ENCODE measurements around the gene ESPL1. TPM values are rescaled to one million over a fixed set of nuclear protein-coding genes. Genes with fewer than 3 reads are reported as not detected.

Gene ESPL1
- total and polyA plus RNA-seq, 4 donors: 2.8 to 19.3 (median 3.7) TPM

GRCh38 chr12:53268630-53269562, 797 bp downstream of the ESPL1 start (continued):
- no peak for TF ChIP-seq TAF1 (conservative IDR thresholded peaks at IDR 0.05)
- no peak for TF ChIP-seq NR2F2 (IDR thresholded peaks at IDR 0.05)
- no peak for TF ChIP-seq FOXA2 (IDR thresholded peaks at IDR 0.05)
- TF ChIP-seq FOXA1 (IDR thresholded peaks at IDR 0.05): no peak
- TF ChIP-seq EGR1 (IDR thresholded peaks at IDR 0.05; ENCODE audit: low read depth in 2 of 2): no peak

DNA sequence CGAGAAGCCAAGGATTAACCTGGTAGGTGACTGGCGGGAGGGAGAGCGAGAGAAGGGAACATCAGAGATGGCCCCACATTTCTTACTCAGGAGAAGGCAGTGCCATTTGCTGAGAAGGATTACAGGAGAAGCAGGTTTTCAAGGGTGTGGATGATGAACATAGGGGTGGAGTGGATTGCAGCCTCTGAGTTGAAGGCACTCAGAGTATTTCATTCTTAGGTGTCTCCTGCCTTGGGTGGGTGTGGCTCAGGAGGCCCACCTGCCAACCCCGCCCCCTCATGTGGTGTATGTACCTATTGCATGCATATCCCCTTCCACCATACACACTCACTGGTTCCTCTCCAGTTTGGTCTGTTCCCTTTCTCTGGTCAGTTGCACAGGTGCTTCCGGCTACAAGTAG, 6.3 kb downstream of the ESPL1 start:
- no peak for TF ChIP-seq TAF1 (conservative IDR thresholded peaks at IDR 0.05)
- no peak for TF ChIP-seq FOXA1 (IDR thresholded peaks at IDR 0.05)
- TF ChIP-seq SP1 (IDR thresholded peaks at IDR 0.05): no peak
- TF ChIP-seq HNF4A (conservative IDR thresholded peaks at IDR 0.05): no peak
- TF ChIP-seq REST (IDR thresholded peaks at IDR 0.05): no peak
- TF ChIP-seq GABPA (IDR thresholded peaks at IDR 0.05 in 1 of 2, conservative IDR thresholded peaks at IDR 0.05 in 1 of 2): no peak
- H3K4me1 ChIP-seq (ENCODE audit: control insufficient read depth in 4 of 4, insufficient read depth in 4 of 4, low read length in 3 of 4): peaks cover 0 to 3% (median 2%) of the 10 kb centered on the region in 4 donors
- H3K9ac ChIP-seq (ENCODE audit: low read depth in 1 of 2, low read length in 2 of 2): no peak overlapping the region
- H3K9me3 ChIP-seq (ENCODE audit: control insufficient read depth in 4 of 4, low read length in 3 of 4): no peaks in the 10 kb centered on the region
- DNase-seq (ENCODE audit: low spot score): no peak
- no peaks in the 10 kb centered on the region for H3K27me3 ChIP-seq (ENCODE audit: control insufficient read depth in 4 of 4, insufficient read depth in 4 of 4, low read length in 3 of 4)
- H3K4me3 ChIP-seq (ENCODE audit: low read depth in 1 of 3, low read length in 3 of 3): no peak overlapping the region
- WGBS: 98% methylated on average over 5 of the region's 5 CpGs
- no peaks in the 10 kb centered on the region for H3K36me3 ChIP-seq (ENCODE audit: control insufficient read depth in 4 of 4, insufficient read depth in 3 of 4, low read depth in 1 of 4, low read length in 3 of 4)
- no peak overlapping the region for H3K27ac ChIP-seq (ENCODE audit: low read depth in 1 of 2, low read length in 2 of 2)

DNA sequence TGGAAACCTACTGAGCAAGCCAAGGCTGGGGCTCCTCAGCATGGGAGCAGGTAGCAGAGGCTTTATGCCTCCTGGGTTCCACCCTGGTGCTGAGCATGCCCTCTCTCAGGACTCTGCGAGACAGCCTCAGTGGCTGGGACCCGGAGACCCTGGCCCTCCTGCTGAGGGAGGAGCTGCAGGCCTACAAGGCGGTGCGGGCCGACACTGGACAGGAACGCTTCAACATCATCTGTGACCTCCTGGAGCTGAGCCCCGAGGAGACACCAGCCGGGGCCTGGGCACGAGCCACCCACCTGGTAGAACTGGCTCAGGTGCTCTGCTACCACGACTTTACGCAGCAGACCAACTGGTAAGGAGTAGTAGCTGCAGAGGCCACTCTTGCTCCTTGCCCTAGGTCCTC, 8.4 kb downstream of the ESPL1 start:
- peaks cover 4 to 12% (median 11%) of the 10 kb centered on the region in 4 donors for H3K4me1 ChIP-seq (ENCODE audit: control insufficient read depth in 4 of 4, insufficient read depth in 4 of 4, low read length in 3 of 4)
- H3K36me3 ChIP-seq (ENCODE audit: control insufficient read depth in 4 of 4, insufficient read depth in 3 of 4, low read depth in 1 of 4, low read length in 3 of 4): no peaks in the 10 kb centered on the region
- no peak for DNase-seq (ENCODE audit: low spot score)
- H3K4me3 ChIP-seq (ENCODE audit: low read depth in 1 of 3, low read length in 3 of 3): no peak overlapping the region
- no peak overlapping the region for H3K27ac ChIP-seq (ENCODE audit: low read depth in 1 of 2, low read length in 2 of 2)
- no peak overlapping the region for H3K9ac ChIP-seq (ENCODE audit: low read depth in 1 of 2, low read length in 2 of 2)
- TF ChIP-seq FOXA1 (IDR thresholded peaks at IDR 0.05) (no peak), CTCF (IDR thresholded peaks at IDR 0.05; ENCODE audit: low read depth, low read length, missing input control) (no peak), MAX (IDR thresholded peaks at IDR 0.05) (no peak), JUND (IDR thresholded peaks at IDR 0.05) (no peak)
- 97% methylated on average over 11 of the region's 11 CpGs for WGBS
- no peaks in the 10 kb centered on the region for H3K9me3 ChIP-seq (ENCODE audit: control insufficient read depth in 4 of 4, low read length in 3 of 4)
- H3K27me3 ChIP-seq (ENCODE audit: control insufficient read depth in 4 of 4, insufficient read depth in 4 of 4, low read length in 3 of 4): no peaks in the 10 kb centered on the region
